ENCODE measurements around the gene CCDC149. TPM values are rescaled to one million over a fixed set of nuclear protein-coding genes. Genes with fewer than 3 reads are reported as not detected.

Gene CCDC149
- total RNA-seq, 1 donor from 2014 or later: 20.6 TPM

GRCh38 chr4:24772061-24772705 lies 140.7 kb downstream of the CCDC149 start:
- DNase-seq (ENCODE audit: extremely low spot score, unreplicated experiment): peak; percentile 54
- Mint-ChIP-seq H3K27ac (ENCODE audit: unreplicated experiment) (no peak overlapping the region), H3K36me3 (ENCODE audit: unreplicated experiment) (no peaks in the 10 kb centered on the region), H3K4me3 (ENCODE audit: unreplicated experiment) (no peak overlapping the region), H3K4me1 (ENCODE audit: unreplicated experiment) (peaks cover 34% of the 10 kb centered on the region), H3K9me3 (ENCODE audit: unreplicated experiment) (no peaks in the 10 kb centered on the region), H3K27me3 (ENCODE audit: unreplicated experiment) (no peaks in the 10 kb centered on the region)
- TF ChIP-seq CTCF (IDR thresholded peaks at IDR 0.05): no peak

- Mint-ChIP-seq H3K9me3 (ENCODE audit: unreplicated experiment) (no peaks in the 10 kb centered on the region), H3K36me3 (ENCODE audit: unreplicated experiment) (no peaks in the 10 kb centered on the region), H3K27me3 (ENCODE audit: unreplicated experiment) (no peaks in the 10 kb centered on the region), H3K4me3 (ENCODE audit: unreplicated experiment) (no peak overlapping the region), H3K4me1 (ENCODE audit: unreplicated experiment) (peaks cover 34% of the 10 kb centered on the region), H3K27ac (ENCODE audit: unreplicated experiment) (no peak overlapping the region)
- TF ChIP-seq CTCF (IDR thresholded peaks at IDR 0.05): no peak
- DNase-seq (ENCODE audit: extremely low spot score, unreplicated experiment): peak; percentile 10
Measured at GRCh38 chr4:24771241-24771640, 141.6 kb downstream of the CCDC149 start.

- DNase-seq (ENCODE audit: extremely low spot score, unreplicated experiment): no peak
- peaks cover 32% of the 10 kb centered on the region for H3K4me1 Mint-ChIP-seq (ENCODE audit: unreplicated experiment)
- H3K36me3 Mint-ChIP-seq (ENCODE audit: unreplicated experiment): no peaks in the 10 kb centered on the region
- TF ChIP-seq CTCF (IDR thresholded peaks at IDR 0.05): no peak
- H3K27me3 Mint-ChIP-seq (ENCODE audit: unreplicated experiment): no peaks in the 10 kb centered on the region
- H3K9me3 Mint-ChIP-seq (ENCODE audit: unreplicated experiment): no peaks in the 10 kb centered on the region
- H3K27ac Mint-ChIP-seq (ENCODE audit: unreplicated experiment): peak overlapping the region; percentile 89
- H3K4me3 Mint-ChIP-seq (ENCODE audit: unreplicated experiment): no peak overlapping the region
Measured at GRCh38 chr4:24770667-24771066, 142.2 kb downstream of the CCDC149 start.

GRCh38 chr4:24770032-24770584 lies 142.7 kb downstream of the CCDC149 start:
- DNase-seq (ENCODE audit: extremely low spot score, unreplicated experiment): peak; percentile 79
- peak overlapping the region; percentile 89 for H3K27ac Mint-ChIP-seq (ENCODE audit: unreplicated experiment)
- H3K4me1 Mint-ChIP-seq (ENCODE audit: unreplicated experiment): peaks cover 33% of the 10 kb centered on the region
- H3K4me3 Mint-ChIP-seq (ENCODE audit: unreplicated experiment): no peak overlapping the region
- H3K27me3 Mint-ChIP-seq (ENCODE audit: unreplicated experiment): no peaks in the 10 kb centered on the region
- no peaks in the 10 kb centered on the region for H3K36me3 Mint-ChIP-seq (ENCODE audit: unreplicated experiment)
- no peak for TF ChIP-seq CTCF (IDR thresholded peaks at IDR 0.05)
- H3K9me3 Mint-ChIP-seq (ENCODE audit: unreplicated experiment): no peaks in the 10 kb centered on the region

- DNase-seq (ENCODE audit: extremely low spot score, unreplicated experiment): no peak
- peak overlapping the region; percentile 89 for H3K27ac Mint-ChIP-seq (ENCODE audit: unreplicated experiment)
- no peaks in the 10 kb centered on the region for H3K36me3 Mint-ChIP-seq (ENCODE audit: unreplicated experiment)
- H3K4me3 Mint-ChIP-seq (ENCODE audit: unreplicated experiment): no peak overlapping the region
- peaks cover 31% of the 10 kb centered on the region for H3K4me1 Mint-ChIP-seq (ENCODE audit: unreplicated experiment)
- TF ChIP-seq CTCF (IDR thresholded peaks at IDR 0.05): no peak
- H3K9me3 Mint-ChIP-seq (ENCODE audit: unreplicated experiment): no peaks in the 10 kb centered on the region
- no peaks in the 10 kb centered on the region for H3K27me3 Mint-ChIP-seq (ENCODE audit: unreplicated experiment)
Measured at GRCh38 chr4:24769571-24769970, 143.3 kb downstream of the CCDC149 start.

Data from osteocyte (in vitro differentiated cells).